ENCODE results near the gene BTBD16. TPM values are rescaled to one million over a fixed set of nuclear protein-coding genes. Genes with fewer than 3 reads are reported as not detected.

Gene BTBD16
- total and polyA plus RNA-seq, 2 donors (not counting 3 experiments of a cell fraction or from before 2014, with no cell fraction given) = 0.04 TPM; not detected in 1

- Histone ChIP-seq H3K27me3 (ENCODE audit: control insufficient read depth in 2 of 2, insufficient read depth in 2 of 2, low read length in 2 of 2) (no peaks in the 10 kb centered on the region), H3K4me3 (replicated peaks in 1 of 3; ENCODE audit: insufficient read depth in 1 of 3, low read depth in 1 of 3, low read length in 3 of 3) (no peak overlapping the region), H3K4me2 (ENCODE audit: insufficient read depth, low read length) (no peak overlapping the region), H3K4me1 (ENCODE audit: control insufficient read depth, extremely low read depth, insufficient read depth, low read length) (no peaks in the 10 kb centered on the region), H3K9me3 (replicated peaks; ENCODE audit: control insufficient read depth, insufficient read depth, low read length) (no peaks in the 10 kb centered on the region), H3K36me3 (ENCODE audit: control insufficient read depth in 2 of 2, extremely low read depth in 1 of 2, insufficient read depth in 2 of 2, low read length in 2 of 2) (no peaks in the 10 kb centered on the region), H3K9ac (replicated peaks; ENCODE audit: extremely low read depth, insufficient read depth, low read length) (no peak overlapping the region), H3K27ac (ENCODE audit: insufficient read depth, low read depth, low read length) (no peak overlapping the region), H3K9me1 (replicated peaks; ENCODE audit: control insufficient read depth, extremely low read depth, insufficient read depth, low read length) (no peaks in the 10 kb centered on the region), H4K20me1 (replicated peaks; ENCODE audit: control insufficient read depth, extremely low read depth, insufficient read depth, low read length) (no peaks in the 10 kb centered on the region), H3K79me2 (ENCODE audit: control insufficient read depth, insufficient read depth, low read length) (no peaks in the 10 kb centered on the region), H2AFZ (ENCODE audit: low read depth, low read length) (no peak overlapping the region)
- intact Hi-C loops (cut with micrococcal nuclease) = no loop called here
- POLR2A ChIA-PET = no interaction called here
- BruUV-seq (replicated peaks) = no TSS peak
- DNase-seq (ENCODE audit: low read depth, low spot score) = no peak
- FAIRE-seq = no peak
- CTCF ChIA-PET = interaction anchor here (1.0 to 1.6 kb wide), 5 partner anchors 9 to 97 kb away, joined by 3 to 5 read pairs (median 3); no protein-coding TSS in a partner anchor
- no peak for TF ChIP-seq MAX (IDR thresholded peaks at IDR 0.05; ENCODE audit: insufficient read depth, insufficient read length)
- TF ChIP-seq FOS (IDR thresholded peaks at IDR 0.05; ENCODE audit: borderline replicate concordance, insufficient read depth, low read length) = no peak
- TF ChIP-seq GATA2 (IDR thresholded peaks at IDR 0.05; ENCODE audit: insufficient read depth, insufficient read length, low read depth, low read length) = no peak
- no peak for TF ChIP-seq EZH2 (IDR thresholded peaks at IDR 0.05; ENCODE audit: borderline replicate concordance, low read depth, low read length, severe bottlenecking)
- TF ChIP-seq POLR2A (IDR thresholded peaks at IDR 0.05; ENCODE audit: low read depth, low read length) = no peak
- TF ChIP-seq CTCF (IDR thresholded peaks at IDR 0.05; ENCODE audit: extremely low read depth in 1 of 2, insufficient read depth in 1 of 2, low read depth in 1 of 2, low read length in 2 of 2) = no peak
- TF ChIP-seq POLR2AphosphoS5 (IDR thresholded peaks at IDR 0.05; ENCODE audit: insufficient read depth, low read depth, low read length) = no peak
- dilution Hi-C loops (cut with MboI; ENCODE audit: extremely low pct_ligation_motif_present, low sequenced_read_pairs) = no loop called here
These were observed 67.7 kb downstream of the BTBD16 start for GRCh38 chr10:122338609-122339441.
